MM.1S (cell line): Measurements from ENCODE around the gene STEAP4.

Experiments used
- CTCF ChIP-seq: fragments of 300-600 bp; sonication (generic); IDR thresholded peaks from 2 replicates; pipeline ENCODE4 v1.5.1; 2016; ENCODE audit warnings: antibody characterized with exemption, low read length, mixed read lengths
- EZH2 ChIP-seq: fragments of 300-600 bp; sonication (generic); optimal IDR thresholded peaks from 2 replicates; pipeline ENCODE3; 2017; ENCODE audit warnings: low read depth, mild to moderate bottlenecking, antibody characterized with exemption, low read length, mixed read lengths

GRCh38 chr7:88344956-88345832 is 38.5 kb upstream of the STEAP4 start:
- TF ChIP-seq CTCF (no peak), EZH2 (no peak)
